ENCODE results near the gene KCNG4.

Gene KCNG4

DNA sequence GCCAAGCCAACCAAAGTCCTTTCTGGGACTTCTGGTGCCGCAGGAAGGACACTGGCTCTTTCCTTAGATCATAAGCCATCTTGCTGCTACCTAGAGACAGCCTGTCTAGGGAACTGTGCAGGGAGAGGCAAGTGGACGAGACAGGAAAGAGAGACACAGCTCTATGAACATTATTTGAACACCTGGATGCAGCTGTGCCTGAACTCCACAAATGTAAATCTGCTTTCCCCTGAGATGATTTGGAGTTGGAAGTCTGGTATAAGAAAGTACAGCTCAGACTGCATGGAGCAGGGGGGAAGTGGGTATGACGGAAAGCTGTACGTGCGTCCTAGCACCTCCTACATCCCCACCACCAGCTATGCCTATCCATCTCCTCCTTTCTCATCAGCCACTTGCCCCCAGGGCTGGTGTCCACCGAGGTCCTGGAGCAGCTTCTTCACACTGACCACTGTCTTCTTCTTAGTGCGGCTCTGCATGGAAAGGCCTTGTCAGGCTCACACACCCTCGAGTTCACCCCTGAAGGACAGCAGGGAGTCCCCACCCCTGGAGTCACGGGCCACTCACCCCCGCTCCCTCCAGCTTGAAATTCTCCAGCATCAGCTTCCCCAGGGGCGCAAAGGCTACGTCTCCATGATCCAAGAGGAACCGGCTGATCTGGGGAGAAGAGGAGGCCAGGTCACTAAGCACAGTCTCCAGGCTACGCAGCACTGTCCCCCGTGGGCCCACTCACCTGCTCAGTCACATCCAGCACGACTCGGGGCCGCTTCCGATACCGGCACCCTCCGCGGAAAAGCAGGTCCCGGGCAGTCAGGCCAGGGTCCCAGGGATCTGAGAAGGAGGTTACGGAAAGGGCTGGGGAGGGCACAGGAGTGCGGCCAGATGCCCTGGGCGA is 56.9 kb downstream of the KCNG4 start:
- no peak for DNase-seq (ENCODE audit: low spot score)

GRCh38 chr16:84182104-84182503 is 57.7 kb downstream of the KCNG4 start:
- DNase-seq (ENCODE audit: low spot score), result no peak

- DNase-seq (ENCODE audit: low spot score), result no peak
Observed at GRCh38 chr16:84181144-84181915, 58.5 kb downstream of the KCNG4 start.

GRCh38 chr16:84180519-84181140 is 59.2 kb downstream of the KCNG4 start:
- no peak for DNase-seq (ENCODE audit: low spot score)

- no peak for DNase-seq (ENCODE audit: low spot score)
Observed at GRCh38 chr16:84179612-84180320, 60.0 kb downstream of the KCNG4 start.

DNA sequence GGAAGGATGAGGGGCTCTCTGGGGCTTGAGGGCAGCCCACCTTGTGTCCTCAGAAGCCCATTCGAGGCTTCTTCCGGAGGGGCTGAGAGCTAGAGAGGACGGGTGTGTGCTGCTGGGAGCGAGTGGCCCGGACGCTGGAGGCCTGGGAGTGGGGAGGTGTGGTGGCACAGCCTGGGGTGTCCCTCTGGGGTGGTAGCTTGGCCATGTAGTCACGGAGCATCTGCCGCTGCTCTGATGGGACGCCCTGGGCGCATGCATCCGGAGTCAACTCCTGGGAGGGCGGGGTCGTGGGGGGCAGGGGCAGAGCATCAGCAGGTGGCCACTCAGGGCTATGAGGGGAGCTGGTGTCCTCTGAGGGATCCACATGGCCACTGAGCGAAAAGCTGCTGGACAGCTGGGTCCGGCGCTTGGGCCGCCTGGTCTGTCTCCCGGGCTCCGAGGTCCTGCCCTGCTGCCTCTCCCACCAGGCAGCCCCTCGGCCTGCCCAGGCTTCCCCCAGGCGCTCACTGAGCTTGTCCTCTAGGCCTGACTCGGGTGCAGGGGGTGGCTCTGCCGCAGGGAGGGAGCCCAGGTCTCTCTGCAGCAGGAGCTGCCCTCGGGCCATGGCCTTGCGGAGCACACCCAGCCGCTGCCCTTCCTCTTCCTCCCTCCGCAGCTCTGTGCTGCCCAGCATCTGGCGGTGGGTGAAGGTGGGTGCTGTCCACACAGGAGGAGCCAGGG is 60.8 kb downstream of the KCNG4 start:
- no peak for DNase-seq (ENCODE audit: low spot score)

GRCh38 chr16:84178146-84178765 is 61.6 kb downstream of the KCNG4 start:
- DNase-seq (ENCODE audit: low spot score), result no peak

DNA sequence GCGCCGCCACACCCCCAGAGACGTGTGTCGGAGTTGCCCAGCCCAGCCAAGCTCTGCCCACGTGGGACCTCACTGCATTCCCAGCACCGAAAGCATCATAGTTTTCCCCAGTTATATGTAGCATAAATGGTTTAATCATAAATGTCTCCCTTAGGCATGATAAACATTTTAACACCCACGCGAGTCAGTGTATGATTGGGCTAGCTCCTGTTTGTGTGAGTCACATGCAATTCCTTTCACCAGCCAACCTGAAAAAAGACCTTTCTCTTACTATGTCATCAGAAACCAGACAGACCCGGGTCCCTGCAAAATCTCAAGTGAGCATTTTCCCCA is 62.1 kb downstream of the KCNG4 start:
- no peak for DNase-seq (ENCODE audit: low spot score)

DNA sequence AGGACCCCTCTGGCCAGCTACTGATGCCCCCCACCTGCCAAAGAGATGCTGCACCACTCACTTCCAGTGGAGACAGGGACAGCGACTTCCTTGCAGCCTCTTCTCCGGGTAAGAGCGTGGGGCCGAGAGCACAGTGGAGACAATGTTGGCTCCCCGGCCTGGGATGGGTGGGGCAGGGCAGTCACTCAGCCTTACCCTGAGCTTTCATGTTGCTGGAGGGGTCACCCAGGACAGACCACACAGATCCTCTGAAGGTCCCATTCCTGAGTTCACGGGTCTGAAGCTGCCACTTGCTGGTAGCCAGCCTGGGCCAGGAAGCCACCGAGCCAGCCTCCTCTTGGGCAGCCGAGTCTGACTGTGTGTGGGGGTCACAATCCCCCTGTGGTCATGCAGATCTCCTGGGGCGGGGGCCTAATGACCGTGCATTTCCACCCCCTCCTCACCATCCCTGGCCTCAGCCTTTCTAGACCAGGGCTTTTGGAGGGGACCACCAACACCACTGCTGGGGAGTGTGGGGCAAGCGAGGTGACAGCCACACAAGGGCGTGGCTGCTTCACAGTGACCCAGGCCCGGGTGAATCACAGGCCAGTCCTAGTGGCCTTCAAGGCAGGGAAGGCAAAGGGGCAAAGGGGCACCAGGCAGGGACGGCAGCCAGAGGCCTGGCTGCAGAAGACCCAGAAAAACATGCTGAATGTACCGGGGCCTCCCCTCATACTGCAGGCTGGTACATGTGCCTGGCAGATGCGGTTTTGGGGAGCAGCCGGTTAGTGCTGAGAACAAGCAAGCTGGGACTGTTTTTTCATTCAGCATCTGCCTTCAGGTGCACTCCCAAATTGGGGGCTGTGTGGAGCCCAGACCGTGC is 63.4 kb downstream of the KCNG4 start:
- DNase-seq (ENCODE audit: low spot score), result no peak

GRCh38 chr16:84175350-84176081 is 64.3 kb downstream of the KCNG4 start:
- DNase-seq (ENCODE audit: low spot score), result peak; percentile 82

- DNase-seq (ENCODE audit: low spot score), result no peak
Observed at GRCh38 chr16:84174396-84174795, 65.4 kb downstream of the KCNG4 start.

- no peak for DNase-seq (ENCODE audit: low spot score)
Observed at GRCh38 chr16:84169765-84170310, 70.0 kb downstream of the KCNG4 start.

All from D341Med (cell line).